Muscle layer of colon (tissue), 2 donors: Measurements from ENCODE around the gene SNAPC2.

Experiments
- H3K27ac ChIP-seq: one replicate; pipeline ENCODE4 v1.7.0; 2013; ENCODE audit warnings: low read depth, mild to moderate bottlenecking, low read length, moderate library complexity
- H3K27me3 ChIP-seq, 2 donors: one replicate each; pipeline ENCODE4 v1.7.0; 2013; ENCODE audit warnings: low read length in 2 of 2, mild to moderate bottlenecking in 2 of 2; ENCODE audit not compliant: insufficient read depth in 2 of 2, control insufficient read depth in 1 of 2
- H3K36me3 ChIP-seq: one replicate; pipeline ENCODE4 v1.7.0; 2013; ENCODE audit warnings: mild to moderate bottlenecking, low read length; ENCODE audit not compliant: insufficient read depth
- H3K4me1 ChIP-seq: one replicate; pipeline ENCODE4 v1.7.0; 2013; ENCODE audit warnings: mild to moderate bottlenecking, low read length; ENCODE audit not compliant: insufficient read depth
- H3K4me3 ChIP-seq, 2 donors: one replicate each; pipeline ENCODE4 v1.7.0; 2013; ENCODE audit warnings: low read length in 2 of 2, low read depth in 1 of 2, mild to moderate bottlenecking in 1 of 2, moderate library complexity in 1 of 2
- H3K9ac ChIP-seq: one replicate; pipeline ENCODE4 v1.7.0; 2013; ENCODE audit warnings: low read length
- H3K9me3 ChIP-seq: one replicate; pipeline ENCODE4 v1.7.0; 2013; ENCODE audit warnings: mild to moderate bottlenecking, low read length
- donor health status: abdominal sarcoma.
- donor health status: Adenocarcinoma of cecum.

SNAPC2 gene

GRCh38 chr19:7918615-7919421 is 1.3 kb upstream of the SNAPC2 start:
- H3K27ac ChIP-seq = no peak overlapping the region
- H3K9ac ChIP-seq = no peak overlapping the region
- H3K27me3 ChIP-seq = peaks cover 18 to 60% of the 10 kb centered on the region in 2 donors
- no peaks in the 10 kb centered on the region for H3K9me3 ChIP-seq
- peaks cover 38% of the 10 kb centered on the region for H3K4me1 ChIP-seq
- H3K4me3 ChIP-seq = no peak overlapping the region
- peaks cover 16% of the 10 kb centered on the region for H3K36me3 ChIP-seq

DNA sequence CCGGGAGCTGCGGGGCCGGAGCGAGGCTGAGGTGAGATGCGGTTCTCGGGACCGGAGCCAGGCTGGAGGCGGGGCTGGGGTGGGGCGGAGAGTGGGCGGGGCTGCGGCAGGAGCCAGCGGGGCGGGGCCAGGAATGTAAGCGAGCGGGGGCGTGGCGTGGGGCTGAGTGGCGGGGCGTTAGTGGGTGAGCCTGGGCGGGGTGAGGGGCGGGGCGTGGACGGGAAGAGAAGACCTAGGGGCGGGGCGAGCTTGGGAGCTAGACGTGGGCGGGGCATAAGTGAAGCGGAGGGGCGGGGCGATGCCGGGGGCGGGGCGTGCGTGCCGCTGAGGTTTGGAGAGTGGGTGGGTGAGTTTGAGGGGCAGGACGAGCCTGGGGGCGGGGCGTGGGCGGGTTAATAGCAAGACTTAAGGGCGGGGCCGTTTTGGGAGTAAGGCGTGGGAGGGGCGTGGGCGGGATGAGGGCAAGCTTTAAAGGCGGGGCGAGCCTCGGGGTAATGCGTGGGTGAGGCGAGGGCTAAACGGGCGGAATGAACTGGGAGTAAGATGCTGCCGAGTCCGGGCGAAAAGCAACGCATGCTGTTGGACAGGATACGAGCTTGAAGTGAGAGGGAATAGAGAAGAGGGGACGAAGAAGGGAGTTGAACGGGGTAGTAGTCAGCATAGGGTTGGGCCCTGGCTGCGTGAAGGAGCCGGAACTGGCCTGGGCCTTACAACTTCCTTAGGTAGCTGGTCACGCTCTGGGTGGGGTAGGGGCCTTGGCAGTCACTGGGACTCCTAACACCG is 572 bp downstream of the SNAPC2 start:
- Histone ChIP-seq H3K27ac (peak overlapping the region; percentile 85), H3K4me1 (peaks cover 37% of the 10 kb centered on the region), H3K9ac (peak overlapping the region; percentile 70)

GRCh38 chr19:7921302-7921966 is 1.3 kb downstream of the SNAPC2 start:
- Histone ChIP-seq H3K4me1 (peaks cover 36% of the 10 kb centered on the region), H3K9me3 (no peaks in the 10 kb centered on the region), H3K36me3 (peaks cover 16% of the 10 kb centered on the region), H3K27ac (peak overlapping the region; percentile 85), H3K27me3 (peaks cover 6 to 33% of the 10 kb centered on the region in 2 donors), H3K4me3 (peak overlapping the region; percentile 29 to 65), H3K9ac (peak overlapping the region; percentile 70)

More for the DNA sequence above, 572 bp downstream of the SNAPC2 start:
- Histone ChIP-seq H3K4me3 (peak overlapping the region; percentile 44 to 77), H3K27me3 (peaks cover 10 to 41% of the 10 kb centered on the region in 2 donors), H3K9me3 (no peaks in the 10 kb centered on the region), H3K36me3 (peaks cover 16% of the 10 kb centered on the region)

DNA sequence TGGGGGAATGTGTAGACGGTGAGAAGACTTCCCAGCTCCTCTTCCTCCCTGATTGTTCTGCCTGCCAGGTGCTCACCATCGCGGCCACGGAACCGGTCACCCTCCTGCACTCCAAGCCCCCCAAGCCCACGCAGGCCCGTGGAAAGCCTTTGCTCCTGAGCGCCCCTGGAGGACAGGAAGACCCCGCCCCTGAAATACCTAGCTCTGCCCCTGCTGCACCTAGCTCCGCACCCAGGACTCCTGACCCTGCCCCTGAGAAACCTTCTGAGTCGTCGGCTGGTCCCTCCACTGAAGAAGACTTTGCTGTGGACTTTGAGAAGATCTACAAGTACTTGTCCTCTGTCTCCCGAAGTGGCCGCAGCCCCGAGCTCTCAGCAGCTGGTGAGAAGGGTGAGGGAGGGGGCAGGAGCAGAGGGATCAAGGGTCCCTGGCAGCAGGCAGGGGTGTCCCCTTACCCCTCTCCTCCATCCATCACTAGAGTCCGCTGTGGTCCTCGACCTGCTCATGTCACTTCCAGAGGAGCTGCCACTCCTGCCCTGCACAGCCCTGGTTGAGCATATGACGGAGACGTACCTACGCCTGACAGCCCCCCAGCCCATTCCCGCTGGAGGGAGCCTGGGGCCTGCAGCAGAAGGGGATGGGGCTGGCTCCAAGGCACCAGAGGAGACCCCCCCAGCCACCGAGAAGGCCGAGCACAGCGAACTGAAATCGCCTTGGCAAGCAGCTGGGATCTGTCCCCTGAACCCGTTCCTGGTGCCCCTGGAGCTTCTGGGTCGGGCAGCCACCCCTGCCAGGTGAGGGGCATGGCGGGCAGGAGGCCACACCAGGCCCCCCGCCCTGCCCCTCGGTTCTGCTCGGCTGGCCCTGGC is 2.1 kb downstream of the SNAPC2 start:
- H3K27ac ChIP-seq = peak overlapping the region; percentile 89

GRCh38 chr19:7922836-7923195 is 2.7 kb downstream of the SNAPC2 start:
- Histone ChIP-seq H3K4me3 (no peak overlapping the region), H3K9ac (no peak overlapping the region), H3K4me1 (peaks cover 50% of the 10 kb centered on the region), H3K36me3 (peaks cover 16% of the 10 kb centered on the region), H3K27me3 (peaks cover 6 to 20% of the 10 kb centered on the region in 2 donors), H3K9me3 (no peaks in the 10 kb centered on the region), H3K27ac (peak overlapping the region; percentile 89)

More for the DNA sequence above, 2.1 kb downstream of the SNAPC2 start:
- Histone ChIP-seq H3K4me3 (peak overlapping the region; percentile 29 to 65), H3K4me1 (peaks cover 44% of the 10 kb centered on the region), H3K36me3 (peaks cover 16% of the 10 kb centered on the region), H3K27me3 (peaks cover 6 to 26% of the 10 kb centered on the region in 2 donors), H3K9ac (peak overlapping the region; percentile 70), H3K9me3 (no peaks in the 10 kb centered on the region)

DNA sequence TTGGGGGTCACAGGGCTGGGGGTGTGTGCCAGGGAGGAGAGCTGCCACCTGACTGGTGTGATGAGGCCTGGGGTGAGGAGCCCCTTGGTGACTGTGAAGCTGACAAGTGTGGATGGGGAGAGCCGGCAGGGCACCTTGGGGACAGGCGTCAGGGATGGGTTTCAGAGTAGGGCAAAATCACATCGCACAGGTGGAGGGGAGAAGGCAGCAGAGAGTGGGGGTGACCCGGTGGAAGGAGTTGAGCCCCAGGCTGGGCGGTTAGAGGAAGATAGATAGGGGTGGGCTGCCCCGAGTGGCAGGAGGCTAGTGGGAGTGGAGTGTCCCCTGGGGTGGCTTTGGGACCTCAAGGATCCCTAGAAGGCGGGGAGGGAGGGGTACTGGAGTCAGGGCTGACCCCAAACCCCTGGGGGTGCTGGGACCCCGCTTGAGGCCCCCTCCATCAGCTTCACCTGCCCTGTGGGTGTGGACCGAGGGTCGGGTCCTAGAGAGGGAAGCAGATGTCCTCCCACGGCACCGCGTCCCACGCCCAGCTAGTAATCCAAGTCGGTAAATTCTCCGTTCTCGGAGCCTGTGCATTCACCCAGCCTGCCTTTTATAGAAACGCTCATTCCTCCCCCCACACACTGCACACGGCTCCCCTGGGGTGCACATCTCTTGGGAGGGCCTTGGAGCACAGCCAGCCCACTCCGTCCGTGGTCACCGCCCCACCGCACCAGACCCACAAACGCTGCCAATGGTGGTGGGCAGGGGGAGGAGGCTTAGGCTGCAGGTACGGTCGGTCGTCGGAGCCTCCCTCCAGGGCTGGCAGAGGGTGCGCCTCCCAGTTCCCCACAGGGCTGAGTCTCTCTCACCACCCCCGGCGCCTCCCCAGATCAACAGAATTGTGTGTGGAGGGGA is 3.4 kb downstream of the SNAPC2 start:
- peaks cover 57% of the 10 kb centered on the region for H3K4me1 ChIP-seq

DNA sequence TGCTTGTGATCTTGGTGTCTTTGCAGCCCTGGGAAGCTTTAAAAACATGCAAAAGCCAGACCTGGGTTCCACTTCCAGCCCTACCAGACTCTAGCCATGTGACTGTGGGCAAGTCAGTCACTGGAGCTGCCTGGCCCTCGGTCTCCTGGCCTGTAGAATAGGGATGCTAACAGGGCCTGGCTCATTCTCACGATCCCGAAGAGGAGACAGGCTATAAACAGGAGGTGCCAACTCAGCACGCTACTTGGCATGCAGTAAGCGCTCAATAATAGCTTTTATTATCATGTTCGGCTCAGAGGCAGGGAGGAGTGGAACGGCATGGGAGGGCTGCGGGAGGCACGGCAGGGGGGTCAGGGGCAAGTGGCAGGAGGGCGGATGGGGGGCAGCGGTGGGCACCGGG is 4.1 kb downstream of the SNAPC2 start:
- peaks cover 63% of the 10 kb centered on the region for H3K4me1 ChIP-seq
- H3K27ac ChIP-seq = peak overlapping the region; percentile 89

More for the DNA sequence above, 3.4 kb downstream of the SNAPC2 start:
- H3K27ac ChIP-seq = peak overlapping the region; percentile 89
- H3K36me3 ChIP-seq = peaks cover 16% of the 10 kb centered on the region
- H3K27me3 ChIP-seq = peaks cover 2 to 13% of the 10 kb centered on the region in 2 donors
- H3K4me3 ChIP-seq = peak overlapping the region in 1 of 2 donors; percentile 49
- H3K9ac ChIP-seq = no peak overlapping the region
- H3K9me3 ChIP-seq = no peaks in the 10 kb centered on the region

GRCh38 chr19:7924651-7925170 is 4.6 kb downstream of the SNAPC2 start:
- H3K4me1 ChIP-seq = peaks cover 65% of the 10 kb centered on the region
- peak overlapping the region; percentile 49 to 57 for H3K4me3 ChIP-seq
- H3K9me3 ChIP-seq = no peaks in the 10 kb centered on the region

More for the DNA sequence above, 4.1 kb downstream of the SNAPC2 start:
- no peak overlapping the region for H3K9ac ChIP-seq
- peak overlapping the region in 1 of 2 donors; percentile 49 for H3K4me3 ChIP-seq
- peaks cover 16% of the 10 kb centered on the region for H3K36me3 ChIP-seq
- H3K27me3 ChIP-seq = peaks cover 0 to 6% of the 10 kb centered on the region in 2 donors
- no peaks in the 10 kb centered on the region for H3K9me3 ChIP-seq

DNA sequence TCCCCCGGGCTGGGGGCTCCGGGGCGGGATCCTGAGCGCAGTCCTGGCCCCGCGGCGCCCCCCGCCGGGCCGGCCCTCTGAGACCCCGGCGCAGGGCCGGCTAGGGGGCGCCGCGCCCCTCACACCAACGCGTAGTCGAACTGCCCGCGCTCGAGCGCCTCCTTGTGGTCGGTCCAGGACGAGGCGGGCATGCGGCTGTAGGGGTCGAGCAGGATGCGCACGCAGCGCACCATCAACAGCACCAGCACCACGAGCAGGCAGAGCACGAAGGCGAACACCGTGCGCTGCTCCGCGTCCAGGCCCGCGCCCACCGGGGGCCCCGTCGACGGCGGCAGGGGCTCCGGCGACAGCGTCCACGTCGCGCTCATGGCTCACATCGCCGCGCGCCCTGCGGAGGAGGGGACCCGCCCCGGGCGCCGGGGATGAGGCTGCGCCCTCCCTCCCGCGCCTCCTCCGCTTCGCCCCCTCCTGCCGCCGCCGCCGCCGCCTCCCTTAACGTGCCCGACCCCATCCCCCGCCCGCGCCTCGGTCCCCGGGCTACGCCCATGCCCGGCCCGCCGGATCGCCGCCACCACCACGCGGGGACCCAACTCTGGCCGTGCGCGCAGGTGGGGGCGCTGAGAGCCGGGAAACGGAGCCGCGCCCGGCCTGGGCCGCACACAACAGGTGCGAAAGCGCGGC is 5.2 kb downstream of the SNAPC2 start:
- Histone ChIP-seq H3K27ac (peak overlapping the region; percentile 89), H3K4me3 (peak overlapping the region in 1 of 2 donors; percentile 57), H3K4me1 (peaks cover 68% of the 10 kb centered on the region), H3K9ac (no peak overlapping the region), H3K27me3 (no peaks in the 10 kb centered on the region), H3K36me3 (peaks cover 20% of the 10 kb centered on the region), H3K9me3 (no peaks in the 10 kb centered on the region)

More at GRCh38 chr19:7924651-7925170, 4.6 kb downstream of the SNAPC2 start:
- Histone ChIP-seq H3K36me3 (peaks cover 16% of the 10 kb centered on the region), H3K27ac (peak overlapping the region; percentile 89), H3K27me3 (peaks cover 0 to 1% of the 10 kb centered on the region in 2 donors), H3K9ac (no peak overlapping the region)
